Gastroesophageal sphincter (tissue), 4 donors: Measurements from ENCODE around the gene C6orf62. TPM values are rescaled to one million over a fixed set of nuclear protein-coding genes. Genes with fewer than 3 reads are reported as not detected.

Experiments used
- ATAC-seq: fragments of 150-250 bp; one replicate; pipeline ENCODE4 v1.9.1; 2016; ENCODE audit warnings: mild to moderate bottlenecking, moderate library complexity
- H3K27ac ChIP-seq, 4 donors: fragments of 200-600 bp; sonication (generic) in 3 of 4; 1 replicate in 3 of 4; 2 replicates in 1 of 4; pipeline ENCODE4 v1.5.1; 2016 to 2019
- H3K27me3 ChIP-seq: fragments of 200-600 bp; sonication (generic); one replicate; pipeline ENCODE4 v1.5.1; 2019
- H3K36me3 ChIP-seq, 2 donors: fragments of 200-600 bp; sonication (generic); one replicate each; pipeline ENCODE4 v1.5.1; 2019; ENCODE audit warnings: control low read depth in 1 of 2
- H3K4me1 ChIP-seq, 3 donors: fragments of 200-600 bp; sonication (generic); 1 replicate in 2 of 3; 2 replicates in 1 of 3; pipeline ENCODE4 v1.5.1; 2016 to 2019; ENCODE audit warnings: control low read depth in 2 of 3
- H3K4me3 ChIP-seq, 2 donors: fragments of 200-600 bp; sonication (generic); one replicate each; pipeline ENCODE4 v1.5.1; 2019; ENCODE audit warnings: mild to moderate bottlenecking in 1 of 2, moderate library complexity in 1 of 2
- H3K9me3 ChIP-seq, 3 donors: fragments of 200-600 bp; sonication (generic); one replicate each; pipeline ENCODE4 v1.5.1; 2017 to 2019; ENCODE audit warnings: control low read depth in 2 of 3
- EP300 ChIP-seq: sonication (generic); formaldehyde crosslinking; IDR thresholded peaks from one replicate; pipeline ENCODE4 v1.6.1; 2017; ENCODE audit warnings: antibody characterized with exemption, mild to moderate bottlenecking
- POLR2A ChIP-seq, 2 donors: fragments of 450-650 bp; IDR thresholded peaks; one replicate each; pipeline ENCODE4 v1.6.1; 2017; ENCODE audit warnings: antibody characterized with exemption in 2 of 2, mild to moderate bottlenecking in 2 of 2, moderate library complexity in 1 of 2
- POLR2AphosphoS5 ChIP-seq: sonication (generic); formaldehyde crosslinking; IDR thresholded peaks from one replicate; pipeline ENCODE4 v1.6.1; 2017; ENCODE audit warnings: antibody characterized with exemption
- WGBS, 2 donors: methylation state at CpG; one replicate each; pipeline ENCODE4 v1.1.5; 2018; ENCODE audit warnings: low coverage in 1 of 2; 5-methylcytosine and 5-hydroxymethylcytosine counted together
- total RNA-seq, 4 donors: library from RNA; depleted of rRNA; stranded (reverse); fragments of >200 nt; gene quantifications; one replicate each; pipeline ENCODE4 v1.1.0, GENCODE V29; 2016
- TF ChIP-seq, protein P1 (sequence below), 4 experiments: fragments of 200-600 bp in 2 of 4; fragments of 450-650 bp in 2 of 4; sonication (generic) in 1 of 4; IDR thresholded peaks; one replicate each; pipeline ENCODE4 v1.5.1; 2017 to 2019; ENCODE audit warnings: antibody characterized with exemption in 4 of 4, mild to moderate bottlenecking in 2 of 4, moderate library complexity in 2 of 4

Gene C6orf62
- total RNA-seq, 4 donors from 2014 or later, result 32.8 to 65.8 (median 45.2) TPM

DNA sequence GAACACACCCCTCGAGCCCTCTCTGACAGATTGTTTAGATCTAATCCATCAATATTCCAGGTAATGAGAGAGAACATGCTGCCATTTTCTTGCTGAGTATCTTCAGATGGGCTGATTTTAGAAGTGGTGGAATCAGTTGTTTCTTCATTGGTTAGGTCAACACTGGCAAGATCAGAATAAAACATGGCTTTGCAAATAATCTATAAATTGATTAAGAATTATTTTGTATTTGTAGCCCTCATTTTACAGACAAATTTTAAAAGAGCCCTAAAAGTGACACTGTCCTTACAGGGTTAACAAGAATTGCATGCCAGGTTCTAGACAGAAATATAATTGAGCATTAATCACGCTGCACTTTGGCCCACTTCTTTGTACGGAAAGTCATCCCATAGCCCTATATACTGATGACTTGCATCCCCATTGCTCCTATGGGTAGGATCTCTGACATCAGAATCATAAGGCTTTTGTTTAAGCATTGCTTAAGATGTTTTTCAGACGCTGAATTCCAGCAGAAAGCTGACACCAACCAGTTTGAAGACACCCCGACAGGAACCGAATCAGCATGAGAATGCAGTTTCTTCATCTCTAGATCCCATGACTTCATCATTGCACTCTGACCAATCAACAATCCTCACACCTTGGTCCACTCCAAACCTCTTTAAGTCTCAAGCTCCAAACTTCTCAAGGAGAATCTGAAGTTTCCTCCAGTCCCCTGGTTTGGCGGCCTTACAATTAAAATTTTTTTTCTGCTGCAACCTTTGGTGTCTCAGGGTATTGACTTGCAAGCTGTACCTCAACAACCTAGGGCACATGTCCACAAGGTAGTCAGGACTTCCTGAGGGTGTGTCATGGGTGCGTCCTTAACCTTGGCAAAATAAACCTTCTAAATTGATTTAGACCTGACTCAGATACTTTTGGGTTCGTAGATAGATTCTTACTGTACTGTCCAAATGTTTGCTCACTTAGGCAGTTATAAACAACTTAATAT is 60.1 kb downstream of the C6orf62 start:
- Histone ChIP-seq H3K4me1 (peaks cover 0 to 10% (median 0%) of the 10 kb centered on the region in 3 donors), H3K27ac (no peak overlapping the region), H3K9me3 (no peaks in the 10 kb centered on the region), H3K27me3 (no peaks in the 10 kb centered on the region), H3K4me3 (no peak overlapping the region), H3K36me3 (peaks cover 0 to 61% of the 10 kb centered on the region in 2 donors)
- TF ChIP-seq, protein P1, sequence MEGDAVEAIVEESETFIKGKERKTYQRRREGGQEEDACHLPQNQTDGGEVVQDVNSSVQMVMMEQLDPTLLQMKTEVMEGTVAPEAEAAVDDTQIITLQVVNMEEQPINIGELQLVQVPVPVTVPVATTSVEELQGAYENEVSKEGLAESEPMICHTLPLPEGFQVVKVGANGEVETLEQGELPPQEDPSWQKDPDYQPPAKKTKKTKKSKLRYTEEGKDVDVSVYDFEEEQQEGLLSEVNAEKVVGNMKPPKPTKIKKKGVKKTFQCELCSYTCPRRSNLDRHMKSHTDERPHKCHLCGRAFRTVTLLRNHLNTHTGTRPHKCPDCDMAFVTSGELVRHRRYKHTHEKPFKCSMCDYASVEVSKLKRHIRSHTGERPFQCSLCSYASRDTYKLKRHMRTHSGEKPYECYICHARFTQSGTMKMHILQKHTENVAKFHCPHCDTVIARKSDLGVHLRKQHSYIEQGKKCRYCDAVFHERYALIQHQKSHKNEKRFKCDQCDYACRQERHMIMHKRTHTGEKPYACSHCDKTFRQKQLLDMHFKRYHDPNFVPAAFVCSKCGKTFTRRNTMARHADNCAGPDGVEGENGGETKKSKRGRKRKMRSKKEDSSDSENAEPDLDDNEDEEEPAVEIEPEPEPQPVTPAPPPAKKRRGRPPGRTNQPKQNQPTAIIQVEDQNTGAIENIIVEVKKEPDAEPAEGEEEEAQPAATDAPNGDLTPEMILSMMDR (IDR thresholded peaks at IDR 0.05), result no peak
- no peak for TF ChIP-seq POLR2AphosphoS5
- TF ChIP-seq EP300, result no peak
- no peak for TF ChIP-seq POLR2A (IDR thresholded peaks at IDR 0.05)
- WGBS, 2 donors, result 58 to 64% methylated on average over 8 to 9 of the region's 9 CpGs
- ATAC-seq, result peak; percentile 68

DNA sequence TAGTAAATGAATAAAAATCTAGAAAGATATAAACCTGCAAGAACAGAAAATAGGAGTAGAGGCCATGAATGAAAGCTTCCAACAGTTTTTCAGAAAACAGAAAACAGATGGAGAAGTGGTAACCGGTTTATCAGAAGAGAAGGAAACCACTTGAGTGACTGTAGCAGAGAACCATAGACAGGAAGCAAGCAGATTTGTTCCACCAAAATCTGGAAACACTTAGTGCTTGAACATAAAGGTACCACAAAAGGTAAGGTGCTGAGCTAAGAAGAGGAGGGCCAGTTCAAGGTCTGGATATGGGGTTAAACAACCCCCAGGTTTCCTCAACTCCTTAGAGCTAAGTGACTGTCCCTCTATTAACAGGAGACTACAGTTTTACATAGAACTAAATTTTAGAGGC is 63.7 kb downstream of the C6orf62 start:
- Histone ChIP-seq H3K4me3 (no peak overlapping the region), H3K27me3 (no peaks in the 10 kb centered on the region), H3K4me1 (no peaks in the 10 kb centered on the region), H3K27ac (no peak overlapping the region), H3K36me3 (peaks cover 0 to 77% of the 10 kb centered on the region in 2 donors), H3K9me3 (no peaks in the 10 kb centered on the region)
- WGBS, 2 donors, result 71 to 79% methylated on average over 1 of the region's 1 CpG
- no peak for ATAC-seq
- TF ChIP-seq, protein P1 (IDR thresholded peaks at IDR 0.05), result no peak
- no peak for TF ChIP-seq POLR2AphosphoS5
- TF ChIP-seq POLR2A (IDR thresholded peaks at IDR 0.05), result no peak
- no peak for TF ChIP-seq EP300

Other genes with a start within 250 kb of the C6orf62 start
- gene GPLD1, start 229.6 kb downstream of the C6orf62 start, total RNA-seq, result 1 to 10 TPM; 3.8 to 7.8 (median 5.6) TPM
- gene ALDH5A1, start 224.2 kb downstream of the C6orf62 start, total RNA-seq, result 1 to 10 TPM; 1.5 to 3.4 (median 3.1) TPM
- gene KIAA0319, start 73.0 kb downstream of the C6orf62 start, total RNA-seq, result under 1 TPM in 1 of 4 donors, not detected in 3; 0.27 TPM
- 10 to 100 TPM; 29.2 to 53.1 (median 42.2) TPM for gene TDP2, start 52.3 kb downstream of the C6orf62 start, total RNA-seq
- gene ACOT13, start 52.1 kb downstream of the C6orf62 start, total RNA-seq, result 1 to 10 TPM; 3.4 to 8.9 (median 6.8) TPM
- gene GMNN, start 55.8 kb upstream of the C6orf62 start, total RNA-seq, result 1 to 10 TPM; 2.7 to 9.7 (median 4.0) TPM
- gene ARMH2, start 79.8 kb upstream of the C6orf62 start, total RNA-seq, result under 1 TPM in 1 of 4 donors, not detected in 3; 0.54 TPM
- 10 to 100 TPM in 1 of 4 donors, 1 to 10 TPM in 3; 1.7 to 14.9 (median 4.2) TPM for gene RIPOR2, start 216.8 kb upstream of the C6orf62 start, total RNA-seq